ENCODE data around the gene BRIP1.

DNA sequence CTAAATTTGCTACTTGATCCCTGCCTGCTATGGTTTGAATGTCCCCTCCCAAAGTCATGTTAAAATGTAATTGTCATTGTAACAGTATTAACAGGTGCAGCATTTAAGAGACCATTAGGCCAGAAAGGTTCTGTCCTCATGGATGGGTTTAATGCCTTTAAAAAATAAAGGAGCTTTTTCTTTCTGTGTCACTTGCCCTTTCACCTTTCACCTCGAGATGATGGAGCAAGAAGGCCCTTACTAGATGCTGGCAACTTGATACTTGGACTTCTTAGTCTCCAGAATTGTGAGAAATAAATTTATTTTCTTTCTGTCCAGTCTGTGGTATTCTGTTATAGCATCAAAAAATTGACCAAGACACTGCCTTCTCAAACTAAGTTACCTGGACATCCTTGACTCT is 98.5 kb downstream of the BRIP1 start:
- TF ChIP-seq, protein P1, sequence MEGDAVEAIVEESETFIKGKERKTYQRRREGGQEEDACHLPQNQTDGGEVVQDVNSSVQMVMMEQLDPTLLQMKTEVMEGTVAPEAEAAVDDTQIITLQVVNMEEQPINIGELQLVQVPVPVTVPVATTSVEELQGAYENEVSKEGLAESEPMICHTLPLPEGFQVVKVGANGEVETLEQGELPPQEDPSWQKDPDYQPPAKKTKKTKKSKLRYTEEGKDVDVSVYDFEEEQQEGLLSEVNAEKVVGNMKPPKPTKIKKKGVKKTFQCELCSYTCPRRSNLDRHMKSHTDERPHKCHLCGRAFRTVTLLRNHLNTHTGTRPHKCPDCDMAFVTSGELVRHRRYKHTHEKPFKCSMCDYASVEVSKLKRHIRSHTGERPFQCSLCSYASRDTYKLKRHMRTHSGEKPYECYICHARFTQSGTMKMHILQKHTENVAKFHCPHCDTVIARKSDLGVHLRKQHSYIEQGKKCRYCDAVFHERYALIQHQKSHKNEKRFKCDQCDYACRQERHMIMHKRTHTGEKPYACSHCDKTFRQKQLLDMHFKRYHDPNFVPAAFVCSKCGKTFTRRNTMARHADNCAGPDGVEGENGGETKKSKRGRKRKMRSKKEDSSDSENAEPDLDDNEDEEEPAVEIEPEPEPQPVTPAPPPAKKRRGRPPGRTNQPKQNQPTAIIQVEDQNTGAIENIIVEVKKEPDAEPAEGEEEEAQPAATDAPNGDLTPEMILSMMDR (IDR thresholded peaks at IDR 0.05) = no peak
- no peak for TF ChIP-seq POLR2A (IDR thresholded peaks at IDR 0.05)
- no peak for TF ChIP-seq EP300 (IDR thresholded peaks at IDR 0.05)
- TF ChIP-seq POLR2AphosphoS5 (IDR thresholded peaks at IDR 0.05) = no peak

Measured in stomach (tissue), 4 donors.